OCI-LY1 (cell line): ENCODE measurements around the gene LMBR1.
A peak's percentile ranks its signal among the peaks of the same experiment; 100 is the strongest.

Source experiments
- H2AFZ ChIP-seq: fragments of 200-600 bp; sonication (generic), shearing (Covaris generic); 2 replicates; pipeline ENCODE4 v1.6.0; 2014; ENCODE audit warnings: antibody characterized with exemption, mild to moderate bottlenecking, low read length
- H3F3A ChIP-seq: fragments of 200-600 bp; sonication (generic), shearing (Covaris generic); 2 replicates; pipeline ENCODE4 v1.6.0; 2014; ENCODE audit warnings: mild to moderate bottlenecking, antibody characterized with exemption, low read length, moderate library complexity; ENCODE audit not compliant: insufficient read depth
- H3K27ac ChIP-seq: fragments of 200-600 bp; sonication (generic); 2 replicates; pipeline ENCODE4 v1.5.1; 2014; ENCODE audit warnings: low read length, mixed run types, mild to moderate bottlenecking, low read depth; ENCODE audit not compliant: poor library complexity, severe bottlenecking
- H3K27me3 ChIP-seq: fragments of 200-600 bp; sonication (generic); 2 replicates; pipeline ENCODE4 v1.6.0; 2014; ENCODE audit warnings: antibody characterized with exemption, mild to moderate bottlenecking, low read length, moderate library complexity; ENCODE audit not compliant: insufficient read depth
- H3K36me3 ChIP-seq: fragments of 200-600 bp; sonication (generic); 2 replicates; pipeline ENCODE4 v1.6.1; 2014; ENCODE audit warnings: mild to moderate bottlenecking, antibody characterized with exemption, low read length, moderate library complexity, mixed read lengths; ENCODE audit not compliant: insufficient read depth
- H3K4me1 ChIP-seq: fragments of 200-600 bp; sonication (generic); 2 replicates; pipeline ENCODE4 v1.5.1; 2014; ENCODE audit warnings: mild to moderate bottlenecking, low read length, moderate library complexity; ENCODE audit not compliant: insufficient read depth, severe bottlenecking
- H3K4me2 ChIP-seq: fragments of 200-600 bp; sonication (generic), shearing (Covaris generic); 2 replicates; pipeline ENCODE4 v1.6.1; 2014; ENCODE audit warnings: low read length
- H3K4me3 ChIP-seq: fragments of 200-600 bp; sonication (generic); 2 replicates; pipeline ENCODE4 v1.5.1; 2014; ENCODE audit warnings: low read length, low read depth, mild to moderate bottlenecking, mixed read lengths; ENCODE audit not compliant: poor library complexity, severe bottlenecking
- H3K79me2 ChIP-seq: fragments of 200-600 bp; shearing (Covaris generic); 2 replicates; pipeline ENCODE4 v1.6.1; 2016; ENCODE audit warnings: mixed run types, low read length, mixed read lengths; ENCODE audit not compliant: insufficient read depth
- H3K9ac ChIP-seq: fragments of 200-600 bp; sonication (generic), shearing (Covaris generic); 2 replicates; pipeline ENCODE4 v1.6.1; 2014; ENCODE audit warnings: mild to moderate bottlenecking, low read length, mixed read lengths
- H3K9me2 ChIP-seq: fragments of 200-600 bp; sonication (generic), shearing (Covaris generic); 2 replicates; pipeline ENCODE4 v1.6.1; 2014; ENCODE audit warnings: low read depth, mild to moderate bottlenecking, low read length, mixed read lengths
- H3K9me3 ChIP-seq: fragments of 200-600 bp; shearing (Covaris generic); 2 replicates; pipeline ENCODE4 v1.6.1; 2014; ENCODE audit warnings: low read length, mixed read lengths
- H4K20me1 ChIP-seq: fragments of 200-600 bp; sonication (generic), shearing (Covaris generic); 2 replicates; pipeline ENCODE4 v1.6.0; 2016; ENCODE audit warnings: mild to moderate bottlenecking, low read length; ENCODE audit not compliant: insufficient read depth
- EZH2 ChIP-seq: fragments of 200-600 bp; sonication (generic), shearing (Covaris generic); IDR thresholded peaks from 2 replicates; pipeline ENCODE4 v1.8.0; 2017; ENCODE audit warnings: borderline replicate concordance, mixed run types, mild to moderate bottlenecking, antibody characterized with exemption, low read length, moderate library complexity, mixed read lengths
- TF ChIP-seq, protein P1 (sequence below): fragments of 200-600 bp; sonication (generic), shearing (Covaris generic); IDR thresholded peaks from 2 replicates; pipeline ENCODE4 v1.5.1; 2017; ENCODE audit warnings: mild to moderate bottlenecking, antibody characterized with exemption, low read length, moderate library complexity, mixed read lengths

LMBR1 gene

DNA sequence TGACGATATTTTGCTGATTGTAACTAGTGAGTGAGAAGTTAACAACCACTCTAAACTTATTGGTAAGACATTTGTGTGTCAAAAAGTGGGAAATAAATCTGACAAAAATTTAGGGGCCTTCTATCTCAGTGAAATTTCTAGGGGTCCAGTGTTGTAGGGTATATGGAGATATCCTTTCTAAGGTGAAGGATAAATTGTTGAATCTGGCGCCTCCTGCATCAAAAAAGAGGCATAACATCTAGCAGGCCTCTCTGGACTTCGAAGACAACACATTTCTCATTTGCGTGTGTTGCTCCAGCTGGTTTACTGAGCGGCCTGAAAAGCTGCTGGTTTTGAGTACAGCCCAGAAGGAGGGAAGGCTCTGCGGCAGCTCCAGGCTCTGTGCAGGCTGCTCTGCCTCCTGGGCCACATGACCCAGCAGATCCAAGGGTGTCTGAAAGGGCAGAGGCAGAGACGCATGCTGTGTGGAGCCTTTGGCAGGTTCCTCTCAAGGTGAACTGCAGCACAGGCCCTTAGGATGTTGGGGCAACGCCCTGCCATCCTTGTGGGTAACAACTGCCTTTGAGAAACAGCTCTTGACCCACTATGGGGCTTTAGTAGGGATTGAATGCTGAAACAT, 72.4 kb downstream of the LMBR1 start:
- Histone ChIP-seq H3K27ac (no peak overlapping the region), H3K27me3 (no peaks in the 10 kb centered on the region), H3K9me2 (no peaks in the 10 kb centered on the region), H2AFZ (no peak overlapping the region), H3K9me3 (no peaks in the 10 kb centered on the region), H3K4me1 (no peaks in the 10 kb centered on the region), H3K79me2 (no peaks in the 10 kb centered on the region), H3K4me2 (no peak overlapping the region), H3K4me3 (no peak overlapping the region), H3K9ac (no peak overlapping the region), H3K36me3 (peaks cover 27% of the 10 kb centered on the region; the same call in 1 of the 2 replicates), H3F3A (no peaks in the 10 kb centered on the region), H4K20me1 (no peaks in the 10 kb centered on the region)
- TF ChIP-seq EZH2: no peak
- TF ChIP-seq, protein P1, sequence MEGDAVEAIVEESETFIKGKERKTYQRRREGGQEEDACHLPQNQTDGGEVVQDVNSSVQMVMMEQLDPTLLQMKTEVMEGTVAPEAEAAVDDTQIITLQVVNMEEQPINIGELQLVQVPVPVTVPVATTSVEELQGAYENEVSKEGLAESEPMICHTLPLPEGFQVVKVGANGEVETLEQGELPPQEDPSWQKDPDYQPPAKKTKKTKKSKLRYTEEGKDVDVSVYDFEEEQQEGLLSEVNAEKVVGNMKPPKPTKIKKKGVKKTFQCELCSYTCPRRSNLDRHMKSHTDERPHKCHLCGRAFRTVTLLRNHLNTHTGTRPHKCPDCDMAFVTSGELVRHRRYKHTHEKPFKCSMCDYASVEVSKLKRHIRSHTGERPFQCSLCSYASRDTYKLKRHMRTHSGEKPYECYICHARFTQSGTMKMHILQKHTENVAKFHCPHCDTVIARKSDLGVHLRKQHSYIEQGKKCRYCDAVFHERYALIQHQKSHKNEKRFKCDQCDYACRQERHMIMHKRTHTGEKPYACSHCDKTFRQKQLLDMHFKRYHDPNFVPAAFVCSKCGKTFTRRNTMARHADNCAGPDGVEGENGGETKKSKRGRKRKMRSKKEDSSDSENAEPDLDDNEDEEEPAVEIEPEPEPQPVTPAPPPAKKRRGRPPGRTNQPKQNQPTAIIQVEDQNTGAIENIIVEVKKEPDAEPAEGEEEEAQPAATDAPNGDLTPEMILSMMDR: peak; percentile 66

DNA sequence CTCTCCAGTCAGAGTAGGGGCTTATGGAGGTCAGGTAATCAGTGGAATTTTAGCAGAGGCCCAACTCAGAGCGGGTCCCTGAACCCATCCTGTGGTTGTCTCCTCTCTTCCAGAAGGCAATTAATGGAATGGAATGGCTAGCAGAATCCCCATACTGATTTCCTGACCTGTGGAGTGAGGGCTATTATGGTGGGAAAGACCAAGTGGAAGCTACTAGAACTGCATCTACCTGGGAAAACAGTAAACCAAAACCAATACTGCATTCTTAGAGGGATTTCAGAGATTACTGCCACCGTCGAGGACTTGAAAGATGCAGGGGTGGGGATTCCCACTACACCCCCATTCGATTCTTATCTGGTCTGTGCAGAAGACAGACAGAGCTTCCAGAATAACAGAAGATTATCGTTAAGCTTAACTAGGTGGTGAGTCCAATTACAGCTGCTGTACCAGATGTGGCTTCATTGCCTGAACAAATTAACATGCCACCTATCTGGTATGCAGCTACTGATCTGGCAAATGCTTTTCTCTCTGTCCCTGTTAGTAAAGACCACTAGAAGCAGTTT, 73.2 kb downstream of the LMBR1 start:
- Histone ChIP-seq H2AFZ (no peak overlapping the region), H3K27me3 (no peaks in the 10 kb centered on the region), H3K9me2 (no peaks in the 10 kb centered on the region), H3K36me3 (peaks cover 25% of the 10 kb centered on the region; the same call in 1 of the 2 replicates), H3K4me1 (no peaks in the 10 kb centered on the region), H3K9ac (no peak overlapping the region), H3F3A (no peaks in the 10 kb centered on the region), H3K27ac (no peak overlapping the region), H3K9me3 (no peaks in the 10 kb centered on the region), H3K4me3 (no peak overlapping the region), H4K20me1 (no peaks in the 10 kb centered on the region), H3K4me2 (no peak overlapping the region), H3K79me2 (no peaks in the 10 kb centered on the region)
- TF ChIP-seq, protein P1: no peak
- TF ChIP-seq EZH2: no peak

DNA sequence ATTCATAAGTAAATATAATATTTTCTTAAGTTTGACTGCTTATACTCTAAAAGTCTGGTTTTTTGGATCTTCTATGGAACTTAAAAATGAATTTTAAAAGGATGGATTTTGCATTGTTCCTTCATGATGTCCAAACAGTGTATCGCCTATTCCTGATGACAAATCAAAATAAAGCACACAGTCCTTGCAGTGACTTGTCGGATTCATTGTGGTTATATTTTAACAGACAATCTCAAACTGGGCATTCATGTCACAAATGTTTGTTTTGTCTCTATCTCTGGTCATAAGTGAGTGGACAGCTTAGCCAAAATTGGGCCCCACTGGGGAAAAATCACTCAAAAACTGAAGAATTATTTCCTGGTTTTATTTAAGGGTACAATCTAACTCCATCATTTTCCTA, 74.8 kb downstream of the LMBR1 start:
- H3K4me3 ChIP-seq: no peak overlapping the region
- H3K4me1 ChIP-seq: no peaks in the 10 kb centered on the region
- no peaks in the 10 kb centered on the region for H3K9me3 ChIP-seq
- H3K36me3 ChIP-seq: peaks cover 20% of the 10 kb centered on the region; the same call in 1 of the 2 replicates
- H2AFZ ChIP-seq: no peak overlapping the region
- H3K9me2 ChIP-seq: no peaks in the 10 kb centered on the region
- TF ChIP-seq, protein P1: no peak
- TF ChIP-seq EZH2: no peak
- no peak overlapping the region for H3K9ac ChIP-seq
- no peak overlapping the region for H3K4me2 ChIP-seq
- H3K79me2 ChIP-seq: no peaks in the 10 kb centered on the region
- H3F3A ChIP-seq: no peaks in the 10 kb centered on the region
- no peak overlapping the region for H3K27ac ChIP-seq
- H3K27me3 ChIP-seq: no peaks in the 10 kb centered on the region
- no peaks in the 10 kb centered on the region for H4K20me1 ChIP-seq
